MCF 10A (cell line): Measurements from ENCODE around the gene CAPZA1. TPM values are rescaled to one million over a fixed set of nuclear protein-coding genes. Genes with fewer than 3 reads are reported as not detected.

Experiments used
- BruUV-seq: library from RNA; stranded (reverse); fragments of 400-500 nt; replicated peaks from 2 replicates; lab custom pipeline; 2021; lab: Mats Ljungman, UMichigan
- CTCF ChIA-PET: fragments of 300-600 bp; sonication (Branson Sonifier 250); formaldehyde crosslinking; extraction: SDS; loops from one replicate; lab custom pipeline; 2021; ENCODE audit warnings: antibody characterized with exemption, inconsistent platforms; lab: Yijun Ruan, JAX
- POLR2A ChIA-PET: fragments of 300-600, 350-650 bp; sonication (Branson Sonifier 250); formaldehyde crosslinking; extraction: SDS; loops from one replicate; lab custom pipeline; 2020; ENCODE audit warnings: antibody characterized with exemption, inconsistent platforms; lab: Yijun Ruan, JAX
- DNase-seq: peaks from one replicate; pipeline ENCODE4 v3.0.0-alpha.2; 2018; ENCODE audit not compliant: unreplicated experiment
- H3K27ac Mint-ChIP-seq: one replicate; pipeline ENCODE4 v1.8.0; 2022; ENCODE audit warnings: mild to moderate bottlenecking, low read depth, mixed read lengths; ENCODE audit not compliant: unreplicated experiment
- H3K27me3 Mint-ChIP-seq: one replicate; pipeline ENCODE4 v1.8.0; 2022; ENCODE audit warnings: mixed read lengths; ENCODE audit not compliant: insufficient read depth, unreplicated experiment
- H3K36me3 Mint-ChIP-seq: one replicate; pipeline ENCODE4 v1.8.0; 2022; ENCODE audit warnings: mild to moderate bottlenecking, moderate library complexity, mixed read lengths; ENCODE audit not compliant: insufficient read depth, unreplicated experiment
- H3K4me1 Mint-ChIP-seq: one replicate; pipeline ENCODE4 v1.8.0; 2022; ENCODE audit warnings: mixed read lengths; ENCODE audit not compliant: insufficient read depth, unreplicated experiment
- H3K4me3 Mint-ChIP-seq: one replicate; pipeline ENCODE4 v1.8.0; 2022; ENCODE audit warnings: mild to moderate bottlenecking, moderate library complexity, mixed read lengths; ENCODE audit not compliant: unreplicated experiment
- H3K9me3 Mint-ChIP-seq: one replicate; pipeline ENCODE4 v1.8.0; 2022; ENCODE audit warnings: mixed read lengths; ENCODE audit not compliant: unreplicated experiment
- intact Hi-C: fragments of 100-400 bp; cut with micrococcal nuclease; formaldehyde crosslinking; loops from 2 replicates; pipeline ENCODE4 v1.14.1; 2022
- total RNA-seq: library from RNA; stranded (reverse); gene quantifications from 2 replicates; pipeline ENCODE4 v1.2.3, GENCODE V29; 2022
- TF ChIP-seq, protein P1 (sequence below): fragments of 200-600 bp; IDR thresholded peaks from one replicate; pipeline ENCODE4 v1.8.0; 2022; ENCODE audit warnings: antibody characterized with exemption, mild to moderate bottlenecking; ENCODE audit not compliant: unreplicated experiment

Gene CAPZA1
- total RNA-seq, 1 experiment from 2014 or later: 150 TPM

DNA sequence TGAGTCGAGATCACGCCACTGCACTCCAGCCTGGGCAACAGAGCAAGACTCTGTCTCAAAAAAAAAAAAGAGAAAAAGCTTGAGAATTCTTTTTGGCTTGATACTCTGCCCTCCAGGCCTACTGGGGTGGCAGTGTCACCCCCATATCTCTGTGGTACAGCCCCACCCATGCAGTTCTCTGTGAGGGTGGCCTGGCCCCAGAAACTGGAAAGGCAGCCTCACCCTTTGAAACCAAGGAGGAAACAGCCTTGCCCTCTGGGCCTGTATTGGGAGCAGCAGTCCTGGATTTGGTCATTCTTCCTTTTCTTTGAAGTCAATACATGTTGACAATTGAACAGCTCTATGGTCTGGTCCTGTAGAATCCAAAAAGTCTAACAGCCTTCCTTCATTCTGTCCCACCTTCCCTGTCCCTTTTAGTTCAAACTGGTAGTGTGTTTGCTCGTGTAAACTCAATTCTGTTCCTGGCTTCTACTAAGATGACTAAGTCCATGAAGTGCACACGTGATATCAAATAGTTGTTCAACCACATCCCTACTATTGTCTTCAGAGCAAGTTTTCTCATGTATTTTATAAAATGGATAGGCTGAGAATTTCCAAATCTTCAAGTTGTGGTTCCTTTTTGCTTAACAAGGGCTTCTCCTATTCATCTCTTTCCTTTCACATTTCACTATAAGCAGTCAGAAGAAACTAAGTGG is 13.9 kb upstream of the CAPZA1 start:
- peak; percentile 27 for DNase-seq
- Mint-ChIP-seq H3K4me3 (no peak overlapping the region), H3K36me3 (peaks cover 83% of the 10 kb centered on the region), H3K27me3 (no peaks in the 10 kb centered on the region), H3K9me3 (no peaks in the 10 kb centered on the region), H3K27ac (peak overlapping the region; percentile 73), H3K4me1 (peaks cover 11% of the 10 kb centered on the region)
- CTCF ChIA-PET: interaction anchor here (0.6 to 0.9 kb wide), 3 partner anchors 8 to 219 kb away, joined by 3 to 4 read pairs (median 3); no protein-coding TSS in a partner anchor
- intact Hi-C loops: no loop called here
- BruUV-seq: no TSS peak
- TF ChIP-seq, protein P1, sequence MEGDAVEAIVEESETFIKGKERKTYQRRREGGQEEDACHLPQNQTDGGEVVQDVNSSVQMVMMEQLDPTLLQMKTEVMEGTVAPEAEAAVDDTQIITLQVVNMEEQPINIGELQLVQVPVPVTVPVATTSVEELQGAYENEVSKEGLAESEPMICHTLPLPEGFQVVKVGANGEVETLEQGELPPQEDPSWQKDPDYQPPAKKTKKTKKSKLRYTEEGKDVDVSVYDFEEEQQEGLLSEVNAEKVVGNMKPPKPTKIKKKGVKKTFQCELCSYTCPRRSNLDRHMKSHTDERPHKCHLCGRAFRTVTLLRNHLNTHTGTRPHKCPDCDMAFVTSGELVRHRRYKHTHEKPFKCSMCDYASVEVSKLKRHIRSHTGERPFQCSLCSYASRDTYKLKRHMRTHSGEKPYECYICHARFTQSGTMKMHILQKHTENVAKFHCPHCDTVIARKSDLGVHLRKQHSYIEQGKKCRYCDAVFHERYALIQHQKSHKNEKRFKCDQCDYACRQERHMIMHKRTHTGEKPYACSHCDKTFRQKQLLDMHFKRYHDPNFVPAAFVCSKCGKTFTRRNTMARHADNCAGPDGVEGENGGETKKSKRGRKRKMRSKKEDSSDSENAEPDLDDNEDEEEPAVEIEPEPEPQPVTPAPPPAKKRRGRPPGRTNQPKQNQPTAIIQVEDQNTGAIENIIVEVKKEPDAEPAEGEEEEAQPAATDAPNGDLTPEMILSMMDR: no peak
- POLR2A ChIA-PET: interaction anchor here (0.6 to 1.2 kb wide), 4 partner anchors 12 to 36 kb away, joined by 3 to 4 read pairs (median 4); partner anchors contain the start of genes CAPZA1 and ST7L

DNA sequence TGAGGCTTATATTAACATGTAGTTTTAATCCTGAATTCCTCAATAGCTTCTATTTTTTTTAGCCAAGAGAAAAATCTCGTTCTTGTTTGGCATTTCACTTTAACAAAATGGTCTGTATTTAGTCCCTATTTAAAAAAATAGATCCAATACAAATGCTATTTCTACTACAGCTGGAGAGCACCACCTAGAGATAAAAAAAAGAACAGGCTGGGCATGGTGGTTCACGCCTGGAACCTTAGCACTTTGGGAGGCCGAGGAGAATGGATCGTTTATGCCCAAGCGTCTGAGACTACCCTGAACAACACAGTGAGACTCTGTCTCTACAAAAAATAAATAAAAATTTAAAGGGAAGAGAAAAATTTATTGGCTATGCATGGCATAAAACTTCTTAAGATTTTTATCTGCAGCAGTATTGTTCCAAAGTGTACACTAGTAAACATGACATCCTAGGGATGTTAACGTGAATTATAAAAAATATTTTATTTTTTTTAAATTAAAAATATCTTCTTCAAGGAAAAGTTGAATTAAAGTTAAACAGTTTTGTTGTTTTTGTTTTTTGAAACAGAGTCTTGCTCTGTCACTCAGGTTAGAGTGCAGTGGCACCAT is 5.1 kb upstream of the CAPZA1 start:
- peaks cover 6% of the 10 kb centered on the region for H3K4me1 Mint-ChIP-seq
- H3K36me3 Mint-ChIP-seq: peaks cover 62% of the 10 kb centered on the region
- TF ChIP-seq, protein P1: peak; percentile 55
- ChIA-PET POLR2A (interaction anchor here (0.9 to 2.2 kb wide), 7 partner anchors 39 to 223 kb away, joined by 3 to 9 read pairs (median 5); partner anchors contain the start of gene CTTNBP2NL), CTCF (interaction anchor here (0.6 to 2.7 kb wide), 21 partner anchors 9 to 316 kb away, joined by 3 to 19 read pairs (median 4); partner anchors contain the start of gene RHOC)
- H3K4me3 Mint-ChIP-seq: no peak overlapping the region
- H3K27me3 Mint-ChIP-seq: no peaks in the 10 kb centered on the region
- H3K9me3 Mint-ChIP-seq: no peaks in the 10 kb centered on the region
- intact Hi-C loops: loop anchor here (1.0 to 5.0 kb wide), 4 partner anchors 112 to 297 kb away; no protein-coding TSS in a partner anchor
- peak; percentile 49 for DNase-seq
- H3K27ac Mint-ChIP-seq: no peak overlapping the region
- no TSS peak for BruUV-seq

DNA sequence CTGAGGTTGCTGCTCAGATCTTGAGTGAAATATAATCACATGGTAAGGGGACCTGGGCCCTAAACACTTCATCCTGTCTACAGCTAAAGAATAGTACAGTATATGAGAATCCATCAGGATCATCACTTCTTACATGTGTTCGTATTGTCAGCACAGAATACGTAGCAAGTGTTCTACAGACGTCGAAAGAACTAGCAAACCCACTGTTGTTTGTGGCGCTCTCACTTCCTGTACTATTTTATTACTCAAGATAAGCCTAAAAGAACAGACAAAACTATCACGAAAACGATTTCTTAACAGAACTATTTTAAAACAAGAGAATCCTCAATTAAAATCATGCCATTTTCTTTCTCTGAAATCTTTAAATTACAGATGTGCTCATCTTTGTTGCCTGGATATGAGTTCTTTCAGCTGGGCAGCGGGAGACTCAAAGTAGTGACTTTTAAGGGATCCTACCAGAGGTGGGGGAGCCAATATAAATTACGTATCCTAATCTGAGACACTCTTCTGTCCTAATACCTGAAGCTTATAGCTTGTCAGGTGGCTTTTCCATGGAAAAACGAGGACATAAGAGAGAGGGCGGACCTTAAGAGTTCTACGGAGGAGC is 1.4 kb upstream of the CAPZA1 start:
- intact Hi-C loops: loop anchor here (5.0 kb wide), 1 partner anchor 301 kb away; no protein-coding TSS in a partner anchor
- TF ChIP-seq, protein P1: no peak
- Mint-ChIP-seq H3K27me3 (no peaks in the 10 kb centered on the region), H3K36me3 (peaks cover 37% of the 10 kb centered on the region), H3K9me3 (no peaks in the 10 kb centered on the region), H3K4me3 (peak overlapping the region; percentile 97), H3K4me1 (peaks cover 12% of the 10 kb centered on the region), H3K27ac (peak overlapping the region; percentile 95)
- no peak for DNase-seq
- ChIA-PET CTCF (interaction anchor here (0.6 to 1.7 kb wide), 7 partner anchors 9 to 1025 kb away, joined by 3 to 5 read pairs (median 3); no protein-coding TSS in a partner anchor), POLR2A (interaction anchor here (0.7 to 6.4 kb wide), 25 partner anchors 9 to 771 kb away, joined by 3 to 76 read pairs (median 8); partner anchors contain the start of genes CTTNBP2NL, MOV10 and RHOC)
- BruUV-seq: no TSS peak
